ENCODE measurements around the gene OR51E1.

Gene OR51E1

GRCh38 chr11:4647766-4648165 lies 4.0 kb downstream of the OR51E1 start:
- DNase-seq (ENCODE audit: low read depth in 2 of 2, low spot score in 1 of 2) = no peak

GRCh38 chr11:4654635-4655369 lies 11.0 kb downstream of the OR51E1 start:
- DNase-seq (ENCODE audit: low read depth in 2 of 2, low spot score in 1 of 2) = no peak

GRCh38 chr11:4658629-4659445 lies 15.1 kb downstream of the OR51E1 start:
- DNase-seq (ENCODE audit: low read depth in 2 of 2, low spot score in 1 of 2) = no peak

- DNase-seq (ENCODE audit: low read depth in 2 of 2, low spot score in 1 of 2) = no peak
Measured at GRCh38 chr11:4662876-4663275, 19.1 kb downstream of the OR51E1 start.

GRCh38 chr11:4664183-4664582 lies 20.4 kb downstream of the OR51E1 start:
- DNase-seq (ENCODE audit: low read depth in 2 of 2, low spot score in 1 of 2) = no peak

- DNase-seq (ENCODE audit: low read depth in 2 of 2, low spot score in 1 of 2) = no peak
Measured at GRCh38 chr11:4664786-4665185, 21.0 kb downstream of the OR51E1 start.

- DNase-seq (ENCODE audit: low read depth in 2 of 2, low spot score in 1 of 2) = no peak
Measured at GRCh38 chr11:4665424-4665823, 21.6 kb downstream of the OR51E1 start.

- DNase-seq (ENCODE audit: low read depth in 2 of 2, low spot score in 1 of 2) = no peak
Measured at GRCh38 chr11:4671741-4672140, 28.0 kb downstream of the OR51E1 start.

GRCh38 chr11:4672470-4672869 lies 28.7 kb downstream of the OR51E1 start:
- no peak for DNase-seq (ENCODE audit: low read depth in 2 of 2, low spot score in 1 of 2)

- no peak for DNase-seq (ENCODE audit: low read depth in 2 of 2, low spot score in 1 of 2)
Measured at GRCh38 chr11:4673781-4674180, 30.0 kb downstream of the OR51E1 start.

- DNase-seq (ENCODE audit: low read depth in 2 of 2, low spot score in 1 of 2) = no peak
Measured at GRCh38 chr11:4677948-4678347, 34.2 kb downstream of the OR51E1 start.

- DNase-seq (ENCODE audit: low read depth in 2 of 2, low spot score in 1 of 2) = no peak
Measured at GRCh38 chr11:4680341-4680740, 36.6 kb downstream of the OR51E1 start.

GRCh38 chr11:4682623-4683419 lies 39.0 kb downstream of the OR51E1 start:
- DNase-seq (ENCODE audit: low read depth in 2 of 2, low spot score in 1 of 2) = no peak

- no peak for DNase-seq (ENCODE audit: low read depth in 2 of 2, low spot score in 1 of 2)
Measured at GRCh38 chr11:4684631-4685285, 41.0 kb downstream of the OR51E1 start.

GRCh38 chr11:4695442-4695841 lies 51.7 kb downstream of the OR51E1 start:
- no peak for DNase-seq (ENCODE audit: low read depth in 2 of 2, low spot score in 1 of 2)

- no peak for DNase-seq (ENCODE audit: low read depth in 2 of 2, low spot score in 1 of 2)
Measured at GRCh38 chr11:4697585-4697984, 53.8 kb downstream of the OR51E1 start, which contains the start of gene OR51E2. Gene OR51E2 (minus strand): TSS chr11:4697853. CDS start chr11:4682711, 15,142 bp downstream.

- no peak for DNase-seq (ENCODE audit: low read depth in 2 of 2, low spot score in 1 of 2)
Measured at GRCh38 chr11:4699697-4700435, 56.1 kb downstream of the OR51E1 start.

GRCh38 chr11:4700436-4700820 lies 56.6 kb downstream of the OR51E1 start:
- no peak for DNase-seq (ENCODE audit: low read depth in 2 of 2, low spot score in 1 of 2)

GRCh38 chr11:4704054-4704789 lies 60.4 kb downstream of the OR51E1 start, which contains the start of gene MMP26:
Gene MMP26 (plus strand): TSS chr11:4704784.
- no peak for DNase-seq (ENCODE audit: low read depth in 2 of 2, low spot score in 1 of 2)
